Subcutaneous abdominal adipose tissue (tissue), 5 donors: ENCODE results near the gene ARF1.
A peak's percentile ranks its signal among the peaks of the same experiment; 100 is the strongest.

ENCODE experiments used
- H3K27ac ChIP-seq: one replicate; pipeline ENCODE4 v1.7.0; 2013; ENCODE audit warnings: low read depth, mild to moderate bottlenecking, inconsistent platforms, low read length, moderate library complexity
- H3K27me3 ChIP-seq, 5 donors: one replicate each; pipeline ENCODE4 v1.7.0; 2013; ENCODE audit warnings: low read length in 5 of 5, inconsistent platforms in 1 of 5; ENCODE audit not compliant: control insufficient read depth in 5 of 5, insufficient read depth in 4 of 5
- H3K36me3 ChIP-seq, 5 donors: one replicate each; pipeline ENCODE4 v1.7.0; 2013; ENCODE audit warnings: low read length in 5 of 5; ENCODE audit not compliant: control insufficient read depth in 5 of 5, insufficient read depth in 5 of 5
- H3K4me1 ChIP-seq, 5 donors: one replicate each; pipeline ENCODE4 v1.7.0; 2013; ENCODE audit warnings: low read length in 5 of 5, mild to moderate bottlenecking in 3 of 5, moderate library complexity in 1 of 5; ENCODE audit not compliant: control insufficient read depth in 5 of 5, insufficient read depth in 5 of 5
- H3K4me3 ChIP-seq, 5 donors: one replicate each; pipeline ENCODE4 v1.7.0; 2013; ENCODE audit warnings: low read length in 5 of 5, low read depth in 1 of 5
- H3K9ac ChIP-seq, 5 donors: one replicate each; pipeline ENCODE4 v1.7.0; 2013; ENCODE audit warnings: low read length in 5 of 5, mild to moderate bottlenecking in 4 of 5, moderate library complexity in 3 of 5
- H3K9me3 ChIP-seq, 5 donors: one replicate each; pipeline ENCODE4 v1.7.0; 2013; ENCODE audit warnings: low read length in 5 of 5; ENCODE audit not compliant: control insufficient read depth in 5 of 5
- donor health status: healthy.
- donor health status: healthy.
- donor health status: healthy.
- donor health status: healthy.
- donor health status: healthy.

The ARF1 gene

DNA sequence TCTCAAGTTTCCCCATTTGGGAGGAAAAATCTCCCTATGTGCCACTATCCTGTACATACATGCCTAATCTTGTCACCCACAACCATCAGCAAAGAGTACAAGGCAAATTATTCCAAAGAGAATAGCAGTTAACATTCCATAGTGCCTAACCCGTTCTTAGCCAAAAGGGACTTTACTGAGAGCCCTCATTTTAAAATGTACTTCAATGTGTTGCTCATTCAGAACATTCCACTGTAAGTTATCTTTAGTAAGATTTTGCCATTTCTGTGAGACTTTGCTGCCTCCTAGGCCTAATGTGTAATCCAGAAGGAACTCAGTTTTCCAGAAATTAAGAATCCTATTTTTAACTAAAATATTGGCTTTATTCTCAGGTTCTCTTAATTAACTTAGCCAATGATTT, 37.8 kb downstream of the ARF1 start:
- Histone ChIP-seq H3K9ac (no peak overlapping the region), H3K4me1 (no peaks in the 10 kb centered on the region), H3K27ac (no peak overlapping the region), H3K4me3 (no peak overlapping the region), H3K36me3 (no peaks in the 10 kb centered on the region), H3K9me3 (peaks cover 0 to 4% (median 0%) of the 10 kb centered on the region in 5 donors), H3K27me3 (no peaks in the 10 kb centered on the region)

DNA sequence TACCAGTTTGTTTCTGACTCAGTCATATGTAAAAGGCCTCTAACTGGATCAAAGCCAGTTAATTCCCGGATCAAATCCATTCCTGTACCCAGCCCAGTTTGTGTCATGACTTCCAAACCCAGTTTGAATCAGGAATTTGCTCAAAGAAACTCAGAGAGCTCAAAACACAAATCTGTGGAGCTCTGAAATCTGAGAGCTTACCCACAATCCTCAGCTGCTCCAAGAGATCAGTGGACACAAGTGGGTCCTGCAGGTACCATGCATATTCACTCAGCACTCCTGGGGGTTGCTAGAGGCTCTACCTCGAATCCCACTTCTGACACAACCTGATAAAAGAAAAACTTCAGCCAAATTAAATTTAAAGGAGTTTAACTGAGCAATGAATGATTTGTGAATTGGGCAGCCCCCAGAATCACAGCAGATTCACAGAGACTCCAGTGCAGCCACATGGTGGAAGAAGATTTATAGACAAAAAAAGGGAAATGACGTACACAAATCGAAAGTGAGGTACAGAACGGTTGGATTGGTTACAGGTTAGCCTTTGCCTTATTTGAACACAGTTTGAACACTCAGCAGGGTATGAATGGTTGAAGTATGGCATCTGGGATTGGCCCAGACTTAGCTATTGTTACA, 38.5 kb downstream of the ARF1 start:
- peaks cover 0 to 5% (median 0%) of the 10 kb centered on the region in 5 donors for H3K4me1 ChIP-seq
- H3K36me3 ChIP-seq = no peaks in the 10 kb centered on the region
- no peak overlapping the region for H3K9ac ChIP-seq
- H3K27me3 ChIP-seq = no peaks in the 10 kb centered on the region
- no peak overlapping the region for H3K27ac ChIP-seq
- no peak overlapping the region for H3K4me3 ChIP-seq
- H3K9me3 ChIP-seq = peaks cover 0 to 4% (median 0%) of the 10 kb centered on the region in 5 donors

DNA sequence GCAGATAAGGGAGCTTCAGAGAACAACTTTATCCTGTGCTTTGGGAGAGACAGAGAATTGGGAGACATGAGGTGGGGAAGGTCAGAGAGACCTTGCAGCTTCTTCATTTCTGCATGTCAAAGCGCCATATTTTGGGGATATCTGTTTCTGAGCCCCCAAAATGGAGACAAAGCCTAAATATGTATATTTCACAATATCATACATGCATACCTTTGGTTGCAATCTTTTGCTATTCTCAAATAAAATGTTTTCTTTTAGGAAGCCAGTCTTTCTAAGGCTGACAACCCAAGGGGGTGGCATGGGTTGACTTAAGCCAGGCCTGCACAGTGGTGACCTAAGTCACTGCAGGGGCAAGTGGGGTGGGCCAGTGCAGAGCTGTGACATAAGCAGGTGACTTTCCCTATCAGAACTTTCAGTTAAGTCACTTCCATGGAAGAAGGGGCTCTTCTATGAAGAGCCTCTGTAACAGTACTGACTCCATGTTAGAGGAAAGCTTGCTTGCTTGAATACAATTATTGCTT, 40.5 kb downstream of the ARF1 start:
- Histone ChIP-seq H3K9ac (no peak overlapping the region), H3K27ac (no peak overlapping the region), H3K36me3 (no peaks in the 10 kb centered on the region), H3K4me1 (peaks cover 0 to 17% (median 4%) of the 10 kb centered on the region in 5 donors), H3K9me3 (peaks cover 0 to 3% (median 0%) of the 10 kb centered on the region in 5 donors), H3K27me3 (no peaks in the 10 kb centered on the region), H3K4me3 (no peak overlapping the region)

DNA sequence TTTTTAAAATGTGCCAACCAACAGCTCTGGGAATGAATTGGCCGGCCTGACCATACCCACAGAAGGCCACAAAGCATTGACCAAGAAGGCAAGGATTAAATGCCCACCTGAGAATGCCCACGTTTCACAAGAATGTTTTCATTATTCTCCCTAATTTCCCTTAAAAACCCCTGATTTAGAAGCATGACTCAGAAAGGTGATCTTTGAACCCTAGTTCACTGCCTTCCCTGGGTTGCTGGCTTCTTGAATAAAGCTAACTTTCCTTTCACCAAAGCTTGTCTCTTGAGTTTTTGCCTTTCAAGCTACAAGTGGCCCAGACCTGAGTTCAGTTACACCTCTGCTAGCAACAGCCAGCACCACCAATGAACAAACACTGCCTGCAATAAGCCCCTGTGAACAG, 41.0 kb downstream of the ARF1 start:
- Histone ChIP-seq H3K36me3 (no peaks in the 10 kb centered on the region), H3K4me1 (peaks cover 0 to 17% (median 4%) of the 10 kb centered on the region in 5 donors), H3K27me3 (no peaks in the 10 kb centered on the region), H3K9me3 (no peaks in the 10 kb centered on the region), H3K9ac (no peak overlapping the region), H3K27ac (no peak overlapping the region), H3K4me3 (no peak overlapping the region)

DNA sequence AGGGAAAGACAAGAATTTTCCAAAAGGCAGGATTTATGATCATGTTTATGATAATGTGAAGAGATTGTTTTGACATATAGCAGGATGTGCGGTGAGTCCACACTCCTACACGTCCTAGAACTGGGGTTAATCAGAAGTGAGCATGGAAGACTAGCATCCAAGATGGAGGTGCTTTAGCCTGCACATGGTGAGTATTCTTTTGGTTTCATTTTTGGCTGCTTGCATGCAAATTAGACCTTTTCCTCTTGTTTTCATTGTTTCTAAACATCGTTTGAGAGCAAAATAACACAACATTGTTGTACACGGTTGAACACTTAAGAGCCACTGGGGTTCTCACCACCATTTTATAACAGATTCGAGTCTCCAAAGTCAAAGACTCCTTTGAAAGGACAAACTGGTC, 42.7 kb downstream of the ARF1 start:
- H3K4me1 ChIP-seq = peaks cover 0 to 17% (median 4%) of the 10 kb centered on the region in 5 donors
- H3K4me3 ChIP-seq = no peak overlapping the region
- H3K27me3 ChIP-seq = peaks cover 0 to 1% (median 0%) of the 10 kb centered on the region in 5 donors
- H3K36me3 ChIP-seq = no peaks in the 10 kb centered on the region
- no peak overlapping the region for H3K27ac ChIP-seq
- H3K9ac ChIP-seq = no peak overlapping the region
- no peaks in the 10 kb centered on the region for H3K9me3 ChIP-seq

DNA sequence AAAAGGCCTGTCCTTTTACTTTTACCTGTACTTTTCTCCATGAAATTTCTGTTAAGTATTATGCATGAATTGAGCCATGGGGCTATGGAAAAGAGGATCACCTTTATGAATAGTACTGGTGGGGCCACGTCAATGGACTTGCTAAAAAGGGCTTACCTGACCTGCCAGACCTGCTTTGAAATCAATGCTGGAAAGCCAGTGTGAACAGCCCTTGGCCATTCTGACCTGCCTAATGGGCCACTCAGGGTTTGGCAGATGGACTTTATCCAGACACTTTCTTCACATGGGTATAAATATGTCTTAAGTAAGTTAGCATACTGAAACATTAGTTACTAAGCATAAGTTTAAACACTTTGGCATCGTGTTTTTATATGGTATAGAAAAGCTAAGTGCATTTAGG, 49.3 kb downstream of the ARF1 start:
- H3K4me3 ChIP-seq = no peak overlapping the region
- peaks cover 0 to 10% (median 7%) of the 10 kb centered on the region in 5 donors for H3K4me1 ChIP-seq
- no peaks in the 10 kb centered on the region for H3K36me3 ChIP-seq
- no peaks in the 10 kb centered on the region for H3K9me3 ChIP-seq
- peaks cover 0 to 3% (median 0%) of the 10 kb centered on the region in 5 donors for H3K27me3 ChIP-seq
- H3K27ac ChIP-seq = no peak overlapping the region
- H3K9ac ChIP-seq = no peak overlapping the region

DNA sequence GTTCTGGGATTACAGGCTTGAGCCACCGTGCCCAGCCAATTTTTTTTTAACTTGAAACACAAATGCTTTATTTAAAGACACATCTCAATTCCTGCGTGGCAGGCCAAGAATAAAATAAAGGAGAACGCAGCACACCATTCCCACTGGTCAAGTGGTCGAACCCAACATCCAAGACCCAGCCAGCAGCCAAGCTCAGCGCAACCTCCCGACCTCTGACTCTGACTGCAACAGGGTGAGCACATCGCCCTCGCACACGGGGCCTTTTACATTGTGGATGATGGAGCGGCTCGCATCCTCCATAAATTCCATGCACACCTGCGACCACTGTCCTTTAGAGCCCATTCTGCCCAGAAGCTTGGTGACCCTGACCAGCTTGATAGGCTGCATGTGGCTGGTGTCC, 52.1 kb downstream of the ARF1 start:
- Histone ChIP-seq H3K36me3 (no peaks in the 10 kb centered on the region), H3K9me3 (no peaks in the 10 kb centered on the region), H3K4me1 (peaks cover 0 to 10% (median 5%) of the 10 kb centered on the region in 5 donors)

DNA sequence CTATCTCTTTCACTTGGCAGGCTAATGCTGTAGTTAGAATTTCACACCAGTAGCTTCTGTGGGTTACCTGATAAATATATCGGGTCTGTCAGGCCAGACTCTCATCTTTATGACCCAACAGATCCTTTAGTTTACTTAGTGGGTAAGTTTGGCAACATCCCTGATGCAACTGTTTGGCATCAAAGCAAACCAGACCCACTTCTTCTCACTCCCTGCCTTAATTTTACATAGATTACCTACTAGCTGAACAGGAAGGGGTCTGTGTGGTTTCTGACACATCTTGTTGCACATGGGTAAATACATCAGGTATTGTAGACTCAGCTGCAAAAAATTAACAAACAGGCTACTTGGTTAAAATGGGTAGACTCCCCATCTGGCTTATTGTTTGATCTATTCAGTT, 54.4 kb downstream of the ARF1 start:
- H3K9me3 ChIP-seq = no peaks in the 10 kb centered on the region
- peaks cover 0 to 3% (median 0%) of the 10 kb centered on the region in 5 donors for H3K36me3 ChIP-seq
- no peak overlapping the region for H3K9ac ChIP-seq
- H3K27me3 ChIP-seq = no peaks in the 10 kb centered on the region
- H3K27ac ChIP-seq = no peak overlapping the region
- no peak overlapping the region for H3K4me3 ChIP-seq
- H3K4me1 ChIP-seq = peaks cover 4 to 20% (median 17%) of the 10 kb centered on the region in 5 donors

More for the DNA sequence above, 52.1 kb downstream of the ARF1 start:
- no peak overlapping the region for H3K4me3 ChIP-seq
- H3K27me3 ChIP-seq = peaks cover 0 to 3% (median 0%) of the 10 kb centered on the region in 5 donors
- no peak overlapping the region for H3K27ac ChIP-seq
- no peak overlapping the region for H3K9ac ChIP-seq

DNA sequence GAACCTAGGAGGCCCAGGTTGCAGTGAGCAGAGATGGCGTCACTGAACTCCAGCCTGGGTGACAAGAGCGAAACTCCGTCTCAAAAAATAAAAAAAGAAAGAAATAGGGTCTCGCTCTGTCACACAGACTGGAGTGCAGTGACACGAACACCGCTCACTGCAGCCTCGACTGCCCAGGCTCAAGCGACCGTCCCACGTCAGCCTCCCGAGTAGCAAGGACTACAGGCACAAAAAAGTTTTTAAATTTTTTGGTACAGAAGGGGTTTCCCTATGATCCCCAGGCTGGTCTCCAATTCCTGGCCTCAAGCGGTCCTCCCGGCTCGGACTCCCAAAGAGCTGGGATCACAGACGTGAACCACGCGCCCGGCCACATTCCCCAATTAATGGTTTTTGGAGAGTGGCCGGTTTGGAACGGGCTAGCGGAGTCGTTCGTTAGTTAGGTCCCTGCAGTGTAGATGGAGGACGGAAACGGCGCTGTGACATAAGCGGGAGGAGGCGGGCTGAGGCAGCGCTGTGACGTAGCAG, 57.0 kb downstream of the ARF1 start:
- Histone ChIP-seq H3K27me3 (no peaks in the 10 kb centered on the region), H3K27ac (peak overlapping the region; percentile 92), H3K4me3 (peak overlapping the region; percentile 80 to 92 (median 91)), H3K36me3 (peaks cover 0 to 9% (median 0%) of the 10 kb centered on the region in 5 donors), H3K9ac (peak overlapping the region in 4 of 5 donors; percentile 49 to 92 (median 74)), H3K9me3 (no peaks in the 10 kb centered on the region), H3K4me1 (peaks cover 12 to 45% (median 43%) of the 10 kb centered on the region in 5 donors)

DNA sequence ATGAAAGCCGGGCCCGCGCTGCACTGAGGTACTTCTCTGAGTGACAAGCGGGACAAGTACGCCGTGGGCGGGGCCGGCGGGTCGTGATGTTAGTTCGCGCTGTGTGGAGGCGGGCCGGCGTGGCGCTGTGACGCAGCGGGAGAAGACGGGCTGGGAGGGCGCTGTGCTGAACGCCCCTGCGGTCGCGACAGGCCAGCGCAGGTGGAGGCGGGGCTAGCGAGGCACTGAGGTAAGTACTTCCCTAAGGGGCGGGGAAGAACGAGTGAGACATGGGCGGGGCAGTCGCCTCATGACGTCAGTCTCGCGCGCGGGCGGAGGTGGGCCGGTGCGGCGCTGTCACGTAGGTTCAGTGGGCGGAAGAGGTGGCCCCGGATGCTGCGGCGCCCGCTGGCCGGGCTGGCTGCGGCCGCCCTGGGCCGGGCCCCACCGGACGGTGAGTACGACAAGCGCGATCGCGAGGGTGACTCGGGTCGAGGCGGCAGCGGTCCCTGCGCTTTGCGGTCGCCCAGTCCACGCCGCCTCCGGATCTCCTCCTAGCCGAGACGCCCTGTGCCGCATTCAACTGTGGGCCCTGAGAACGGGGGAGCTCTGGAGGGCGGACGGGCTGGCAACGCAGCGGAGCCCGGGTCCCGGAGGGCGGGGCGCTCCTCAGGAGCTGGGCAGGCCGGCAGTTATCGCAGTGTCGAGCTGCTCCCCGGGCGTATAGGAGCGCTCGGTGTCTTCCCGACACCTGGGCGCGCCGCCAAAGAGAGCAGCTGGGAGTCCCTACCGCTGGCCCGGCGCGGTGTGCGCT, 57.6 kb downstream of the ARF1 start, which contains the start of gene GUK1:
Gene GUK1 (plus strand): TSS at position 349 of the 793 bp plus-strand sequence. CDS start 24 bp downstream, at position 373.
- Histone ChIP-seq H3K36me3 (peaks cover 0 to 12% (median 3%) of the 10 kb centered on the region in 5 donors), H3K9ac (peak within 1 kb of the TSS; percentile 77 to 92 (median 89)), H3K4me3 (peak within 1 kb of the TSS; percentile 84 to 92 (median 91)), H3K27ac (peak within 1 kb of the TSS; percentile 92), H3K27me3 (no peaks in the 10 kb centered on the region), H3K4me1 (peaks cover 12 to 51% (median 48%) of the 10 kb centered on the region in 5 donors), H3K9me3 (no peaks in the 10 kb centered on the region)
